NCI-H774 (cell line): Measurements from ENCODE around the gene CDK2.
"Not testable (repeated sequence)": the region's sequence is repeated elsewhere in the genome, so short reads cannot be mapped to it uniquely, and the experiment has no call there.

Source experiments
- DNase-seq: peaks from one replicate; lab custom pipeline; 2025; lab: John Stamatoyannopoulos, UW

Gene CDK2

DNA sequence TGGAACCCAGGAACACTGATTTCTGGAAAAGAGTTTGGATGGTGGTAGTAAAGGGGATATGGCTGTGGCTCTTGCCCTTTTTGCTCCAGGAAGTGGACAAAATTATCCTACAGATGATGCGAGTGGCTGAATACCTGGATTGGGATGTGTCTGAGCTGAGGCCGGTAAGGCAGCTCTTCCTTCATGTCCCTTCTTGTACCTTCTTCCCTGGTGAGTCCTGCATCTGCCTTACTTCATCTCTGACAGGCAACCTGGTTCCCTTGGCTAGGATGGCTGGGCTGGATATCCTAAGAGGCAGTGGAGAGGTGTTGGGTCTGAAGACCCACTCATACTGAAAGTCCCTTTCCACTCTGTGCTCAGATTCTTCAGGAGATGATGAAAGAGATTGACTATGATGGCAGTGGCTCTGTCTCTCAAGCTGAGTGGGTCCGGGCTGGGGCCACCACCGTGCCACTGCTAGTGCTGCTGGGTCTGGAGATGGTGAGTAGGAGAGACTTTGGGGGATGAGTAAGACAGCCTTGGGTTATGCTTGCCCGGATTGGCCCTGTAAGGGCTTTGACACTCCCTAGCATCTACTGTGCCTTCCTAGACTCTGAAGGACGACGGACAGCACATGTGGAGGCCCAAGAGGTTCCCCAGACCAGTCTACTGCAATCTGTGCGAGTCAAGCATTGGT, 27.7 kb upstream of the CDK2 start:
- no peak for DNase-seq

DNA sequence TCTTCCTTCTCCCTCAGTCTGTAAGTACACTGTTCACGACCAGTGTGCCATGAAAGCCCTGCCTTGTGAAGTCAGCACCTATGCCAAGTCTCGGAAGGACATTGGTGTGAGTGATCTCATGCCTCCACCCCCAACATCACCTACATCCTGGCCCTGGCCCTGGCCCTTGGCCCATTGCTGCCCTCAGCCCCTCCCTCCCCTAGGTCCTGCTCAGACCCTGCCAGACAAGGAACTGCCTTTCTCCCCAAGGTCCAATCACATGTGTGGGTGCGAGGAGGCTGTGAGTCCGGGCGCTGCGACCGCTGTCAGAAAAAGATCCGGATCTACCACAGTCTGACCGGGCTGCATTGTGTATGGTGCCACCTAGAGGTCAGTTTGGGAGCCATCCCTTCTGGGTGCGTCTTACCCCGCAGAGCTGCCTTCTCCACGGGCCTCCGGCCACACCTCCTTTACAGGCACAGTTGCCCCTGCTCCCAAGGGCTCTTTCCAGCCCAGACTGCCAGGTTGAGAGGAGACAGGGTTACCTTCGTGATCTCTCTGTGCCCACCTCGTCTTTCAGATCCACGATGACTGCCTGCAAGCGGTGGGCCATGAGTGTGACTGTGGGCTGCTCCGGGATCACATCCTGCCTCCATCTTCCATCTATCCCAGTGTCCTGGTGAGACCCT, 26.4 kb upstream of the CDK2 start:
- peak; percentile 82 for DNase-seq

DNA sequence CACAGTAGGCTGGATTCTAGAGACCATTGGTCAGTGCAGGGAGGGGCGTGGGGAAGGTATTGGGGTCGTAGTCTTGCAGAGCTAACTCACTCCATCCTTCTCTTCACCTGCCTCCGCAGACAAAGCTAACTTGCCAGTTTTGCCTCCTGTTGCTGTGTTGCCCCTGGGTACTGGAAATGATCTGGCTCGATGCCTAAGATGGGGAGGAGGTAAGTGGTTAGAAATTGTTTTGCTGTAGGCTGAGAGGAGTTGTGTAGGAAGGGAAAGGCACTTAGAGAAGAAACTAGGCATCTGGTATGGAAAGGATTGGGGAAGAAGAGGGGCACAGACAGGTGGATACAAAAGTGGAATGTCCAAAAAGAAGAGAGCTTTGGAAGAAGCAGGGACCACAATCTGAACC, 24.6 kb upstream of the CDK2 start:
- no peak for DNase-seq

DNA sequence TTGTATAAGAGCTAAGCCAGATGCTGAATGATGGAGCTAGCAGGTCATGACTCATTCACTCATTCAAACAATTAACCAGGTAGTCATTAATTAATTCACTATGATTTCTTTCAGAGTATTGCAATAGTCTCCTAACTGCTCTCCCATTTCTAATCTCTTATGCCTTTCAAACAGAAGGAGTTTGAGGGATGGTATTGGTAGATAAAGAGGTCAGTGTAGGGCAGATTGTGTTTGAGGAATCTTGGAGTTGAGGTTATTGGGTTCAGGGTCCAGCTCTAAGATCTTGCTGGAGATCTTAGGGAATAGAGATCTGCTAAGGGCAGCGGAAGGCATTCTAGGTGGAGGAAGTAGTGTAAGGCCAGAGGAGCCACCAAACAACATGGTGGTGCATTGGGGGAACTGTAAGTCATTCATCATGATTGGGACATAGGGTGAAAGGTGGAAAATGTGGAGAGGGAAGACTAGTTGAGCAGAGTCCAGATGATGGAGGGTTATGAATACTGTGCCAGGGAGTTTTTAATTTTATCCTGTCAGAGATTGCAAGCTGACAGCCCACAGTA, 24.0 kb upstream of the CDK2 start:
- DNase-seq = no peak

DNA sequence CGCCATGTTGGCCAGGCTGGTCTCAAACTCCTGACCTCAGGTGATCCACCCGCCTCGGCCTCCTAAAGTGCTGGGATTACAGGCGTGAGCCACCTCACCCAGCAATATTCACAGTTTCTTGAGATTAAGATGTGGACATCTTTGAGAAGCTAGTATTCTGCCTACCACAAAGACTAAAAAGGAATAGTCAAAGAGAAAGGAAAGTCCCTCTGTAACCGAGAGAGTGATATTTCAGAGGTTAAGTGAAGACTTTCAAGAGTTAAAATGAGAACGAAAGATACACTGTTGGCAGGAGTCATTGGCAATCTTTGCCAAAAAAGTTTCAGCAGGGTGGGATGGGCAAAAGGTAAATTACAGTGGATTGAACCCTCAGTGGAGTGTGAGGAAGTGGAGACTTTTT, 20.1 kb upstream of the CDK2 start:
- DNase-seq = no peak

DNA sequence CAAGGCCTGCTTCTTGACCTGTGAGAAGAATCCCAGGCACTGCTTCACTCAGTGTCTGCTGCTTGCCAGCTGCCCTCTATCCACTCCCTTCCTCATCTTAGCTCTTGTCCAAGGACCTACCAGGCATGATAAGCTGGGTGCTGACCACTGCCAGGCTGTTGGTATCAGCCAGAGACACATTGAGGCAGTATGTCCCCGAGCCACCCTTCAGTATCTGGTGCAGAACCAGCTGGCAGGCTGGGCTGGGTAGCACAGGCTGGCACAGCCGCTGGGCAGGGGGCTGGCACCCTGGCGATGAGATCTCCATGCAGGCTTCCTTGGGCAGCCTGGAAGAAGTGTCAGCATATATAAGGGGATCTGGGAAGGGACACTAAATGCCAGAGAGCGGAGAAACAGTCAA, 11.3 kb upstream of the CDK2 start:
- DNase-seq = no peak

DNA sequence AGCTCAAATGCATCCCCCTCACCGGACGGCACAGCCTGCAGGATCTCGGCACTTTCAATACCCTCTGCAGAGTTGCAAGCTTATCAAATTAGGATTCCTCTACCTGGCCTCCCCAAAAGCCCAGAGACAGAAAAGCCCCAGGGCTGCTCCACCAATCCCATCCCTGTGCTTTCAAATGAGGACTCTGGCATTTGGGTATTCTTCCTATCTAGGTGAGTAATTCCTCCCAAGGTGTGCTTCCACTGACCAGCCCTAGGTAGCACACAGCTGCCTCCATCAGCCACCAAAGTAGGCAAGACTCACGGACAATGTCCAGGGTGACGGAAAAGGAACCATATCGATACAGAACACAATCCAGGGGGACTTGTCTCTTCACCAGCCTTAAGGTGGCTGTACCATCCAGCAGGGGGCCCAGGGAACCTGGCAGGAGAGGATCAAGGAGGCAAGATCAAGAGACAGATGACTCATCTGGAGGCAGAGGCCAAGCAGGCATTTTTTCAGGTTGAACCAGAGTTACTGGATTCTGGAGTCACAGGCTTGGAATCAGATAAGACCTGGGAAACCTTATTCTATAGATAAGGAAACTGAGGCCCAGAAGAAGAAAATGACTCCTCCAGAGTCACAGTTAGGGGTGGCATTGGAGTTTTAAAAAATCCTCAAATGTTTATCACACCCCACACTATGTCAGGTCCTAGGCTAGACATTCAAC, 10.7 kb upstream of the CDK2 start:
- DNase-seq = no peak

DNA sequence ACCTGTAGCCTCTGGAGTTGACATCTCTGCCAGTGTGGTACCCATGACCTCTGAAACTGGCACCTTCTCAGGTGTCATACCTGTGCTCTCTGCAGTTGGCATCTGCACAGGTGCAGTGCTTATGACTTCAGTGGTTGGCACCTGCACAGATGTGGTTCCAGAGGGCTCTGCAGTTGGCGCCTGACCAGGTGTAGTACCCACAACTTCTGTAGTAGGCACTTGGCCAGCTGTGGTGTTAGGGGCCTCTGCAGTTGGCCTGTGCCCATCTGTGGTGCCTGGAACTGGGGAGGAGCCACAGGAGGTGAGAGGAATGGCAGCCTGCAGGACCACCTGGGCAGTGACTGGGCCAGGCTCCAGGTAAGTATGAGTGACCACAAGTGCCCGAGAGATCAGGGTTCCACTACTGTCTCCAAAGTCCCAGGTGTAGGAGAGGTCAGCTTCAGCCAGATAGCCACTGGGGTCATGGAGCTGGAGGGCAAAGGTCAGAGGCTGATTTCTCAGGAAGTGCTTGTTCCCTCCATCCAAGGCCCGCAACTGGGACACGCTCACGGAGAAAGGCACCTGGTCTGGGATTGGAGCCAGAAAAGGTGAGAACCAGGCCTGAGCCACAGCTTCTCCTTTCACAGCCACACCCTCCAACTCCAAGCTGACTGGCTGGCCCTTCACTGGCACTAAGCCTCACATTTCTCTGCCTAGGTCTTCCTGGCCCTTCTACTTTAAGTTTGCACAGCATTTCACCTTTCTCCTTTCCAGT, 9.3 kb upstream of the CDK2 start:
- DNase-seq = no peak

DNA sequence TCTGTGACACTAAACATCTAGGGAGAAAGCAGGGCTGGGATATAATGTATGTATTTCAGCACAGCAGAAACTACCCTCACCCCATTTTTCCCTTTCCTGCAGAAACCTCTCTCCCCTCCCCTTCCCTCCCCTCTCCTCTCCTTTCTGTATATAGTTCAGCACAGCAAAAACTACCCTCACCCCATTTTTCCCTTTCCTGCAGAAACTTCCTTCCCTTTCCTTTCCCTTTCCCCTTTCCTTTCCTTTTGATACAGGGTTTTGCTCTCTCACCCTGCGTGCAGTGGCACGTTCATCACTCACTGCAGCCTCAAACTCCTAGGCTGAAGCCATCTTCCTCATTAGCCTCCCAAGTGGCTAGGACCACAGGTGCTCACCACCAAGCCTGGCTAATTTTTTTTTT, 2.9 kb upstream of the CDK2 start:
- no peak for DNase-seq

DNA sequence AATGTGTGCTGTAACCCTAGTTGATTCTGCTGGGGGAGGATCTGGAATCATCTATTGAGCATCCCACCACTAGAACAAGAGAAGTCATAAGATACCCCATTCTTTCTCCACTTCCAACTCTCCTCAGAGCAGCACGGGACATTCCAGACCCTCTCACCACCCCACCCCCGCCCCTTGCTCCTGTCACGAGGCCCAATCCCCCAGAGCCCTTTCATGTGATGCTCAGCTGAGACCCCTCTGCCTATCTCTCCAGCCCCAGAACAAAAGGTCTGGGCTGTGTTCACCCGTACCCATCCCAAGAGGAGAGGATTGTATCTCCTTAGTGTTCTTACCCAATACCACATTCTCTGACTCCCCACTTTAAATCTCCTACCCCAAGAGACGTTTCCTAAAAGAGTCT, 1.4 kb upstream of the CDK2 start:
- no peak for DNase-seq

DNA sequence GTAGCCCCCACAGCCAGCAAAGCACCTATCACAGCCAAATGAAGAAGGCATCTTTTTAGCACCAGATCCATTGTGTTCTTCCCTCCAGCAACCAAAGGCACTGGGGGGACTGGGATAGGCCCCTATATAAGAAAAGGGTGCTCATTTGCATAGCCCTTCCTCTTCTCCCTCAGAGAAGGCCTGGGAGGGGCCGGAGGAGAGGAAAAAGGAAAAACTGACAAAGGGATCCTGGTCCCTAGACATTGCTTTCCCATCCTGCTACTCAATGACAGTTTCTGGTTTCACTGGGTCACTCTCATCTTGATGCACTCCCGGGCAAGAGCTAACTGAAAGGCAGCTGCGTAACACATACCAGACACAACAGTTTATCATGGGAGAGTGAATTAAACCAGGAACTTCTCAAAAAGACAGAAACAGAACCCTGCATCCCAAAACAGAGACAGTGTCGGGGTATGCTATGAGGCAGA, 656 bp upstream of the CDK2 start, which contains the start of gene PMEL:
Gene PMEL, minus strand, starts transcription at position 102 of the 467 bp plus-strand sequence. Its CDS starts 31 bp downstream, at position 71.
- no peak for DNase-seq

DNA sequence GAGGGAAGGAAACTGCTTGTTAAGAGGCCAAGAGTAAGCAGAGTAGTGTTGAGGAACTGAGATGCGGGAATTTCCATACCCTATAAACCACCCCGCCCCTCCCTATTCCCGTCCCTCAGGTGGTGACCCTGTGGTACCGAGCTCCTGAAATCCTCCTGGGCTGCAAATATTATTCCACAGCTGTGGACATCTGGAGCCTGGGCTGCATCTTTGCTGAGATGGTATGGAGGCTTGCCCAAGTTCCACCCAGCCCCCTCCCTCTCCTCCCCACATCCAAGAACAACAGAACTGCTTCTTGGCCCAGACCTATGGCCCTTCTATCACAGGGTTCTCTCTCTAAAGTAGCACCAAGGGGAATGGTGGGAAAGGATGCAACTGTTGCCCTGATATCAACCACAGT, 2.7 kb downstream of the CDK2 start:
- DNase-seq = no peak

DNA sequence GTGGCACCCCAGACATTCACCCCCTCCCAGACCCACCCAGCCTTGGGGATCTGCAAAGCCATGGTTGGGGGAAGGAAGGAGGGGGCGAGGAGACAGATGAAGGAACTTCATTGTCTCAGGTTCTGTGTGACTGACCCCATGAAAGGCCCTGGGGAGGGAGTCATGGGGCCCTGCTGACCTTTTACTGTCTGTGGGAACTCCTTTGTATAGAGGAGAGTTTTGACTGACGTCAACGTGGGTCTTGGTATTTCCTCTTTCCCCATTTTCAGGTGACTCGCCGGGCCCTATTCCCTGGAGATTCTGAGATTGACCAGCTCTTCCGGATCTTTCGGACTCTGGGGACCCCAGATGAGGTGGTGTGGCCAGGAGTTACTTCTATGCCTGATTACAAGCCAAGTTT, 4.1 kb downstream of the CDK2 start:
- DNase-seq = no peak

DNA sequence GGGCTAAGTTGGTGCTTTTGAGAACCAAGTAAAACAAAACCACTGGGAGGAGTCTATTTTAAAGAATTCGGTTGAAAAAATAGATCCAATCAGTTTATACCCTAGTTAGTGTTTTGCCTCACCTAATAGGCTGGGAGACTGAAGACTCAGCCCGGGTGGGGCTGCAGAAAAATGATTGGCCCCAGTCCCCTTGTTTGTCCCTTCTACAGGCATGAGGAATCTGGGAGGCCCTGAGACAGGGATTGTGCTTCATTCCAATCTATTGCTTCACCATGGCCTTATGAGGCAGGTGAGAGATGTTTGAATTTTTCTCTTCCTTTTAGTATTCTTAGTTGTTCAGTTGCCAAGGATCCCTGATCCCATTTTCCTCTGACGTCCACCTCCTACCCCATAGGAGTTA, 5.4 kb downstream of the CDK2 start:
- no peak for DNase-seq

DNA sequence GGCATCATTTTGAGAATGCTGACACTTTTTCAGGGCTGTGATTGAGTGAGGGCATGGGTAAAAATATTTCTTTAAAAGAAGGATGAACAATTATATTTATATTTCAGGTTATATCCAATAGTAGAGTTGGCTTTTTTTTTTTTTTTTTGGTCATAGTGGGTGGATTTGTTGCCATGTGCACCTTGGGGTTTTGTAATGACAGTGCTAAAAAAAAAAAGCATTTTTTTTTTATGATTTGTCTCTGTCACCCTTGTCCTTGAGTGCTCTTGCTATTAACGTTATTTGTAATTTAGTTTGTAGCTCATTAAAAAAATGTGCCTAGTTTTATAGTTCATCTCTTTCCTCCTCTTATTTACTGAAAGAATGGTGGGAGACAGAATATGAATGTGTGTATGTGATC, 5.8 kb downstream of the CDK2 start:
- no peak for DNase-seq

DNA sequence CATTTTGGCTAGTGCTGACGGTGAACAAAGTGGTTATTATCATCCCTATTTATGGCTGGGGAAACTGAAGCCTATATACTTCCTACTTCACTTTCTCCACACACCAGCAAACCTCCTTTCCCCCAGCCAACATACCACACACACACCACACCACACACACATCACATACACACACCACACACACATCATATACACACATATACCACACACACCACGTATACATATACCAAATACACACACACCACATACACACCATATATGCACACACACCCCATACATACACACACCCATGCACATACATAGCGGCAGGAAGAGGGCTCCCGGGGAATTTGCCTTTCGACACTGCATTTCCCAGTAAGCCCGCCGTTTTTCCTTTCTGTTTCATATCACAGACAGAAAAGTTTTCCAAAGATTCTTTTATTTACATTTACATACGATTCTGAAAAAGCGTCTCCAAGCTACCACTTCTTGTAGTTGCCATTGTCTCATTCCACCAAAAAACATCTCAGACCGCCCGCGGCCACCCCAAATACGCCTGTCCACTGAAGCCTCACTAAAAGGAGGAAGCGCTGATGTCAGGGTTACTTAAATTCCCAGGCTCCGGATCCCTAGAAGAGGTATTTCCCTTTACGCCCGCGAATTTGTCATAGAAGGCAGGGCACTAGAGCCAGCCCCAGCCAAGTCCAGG, 6.4 kb downstream of the CDK2 start:
- no peak for DNase-seq

DNA sequence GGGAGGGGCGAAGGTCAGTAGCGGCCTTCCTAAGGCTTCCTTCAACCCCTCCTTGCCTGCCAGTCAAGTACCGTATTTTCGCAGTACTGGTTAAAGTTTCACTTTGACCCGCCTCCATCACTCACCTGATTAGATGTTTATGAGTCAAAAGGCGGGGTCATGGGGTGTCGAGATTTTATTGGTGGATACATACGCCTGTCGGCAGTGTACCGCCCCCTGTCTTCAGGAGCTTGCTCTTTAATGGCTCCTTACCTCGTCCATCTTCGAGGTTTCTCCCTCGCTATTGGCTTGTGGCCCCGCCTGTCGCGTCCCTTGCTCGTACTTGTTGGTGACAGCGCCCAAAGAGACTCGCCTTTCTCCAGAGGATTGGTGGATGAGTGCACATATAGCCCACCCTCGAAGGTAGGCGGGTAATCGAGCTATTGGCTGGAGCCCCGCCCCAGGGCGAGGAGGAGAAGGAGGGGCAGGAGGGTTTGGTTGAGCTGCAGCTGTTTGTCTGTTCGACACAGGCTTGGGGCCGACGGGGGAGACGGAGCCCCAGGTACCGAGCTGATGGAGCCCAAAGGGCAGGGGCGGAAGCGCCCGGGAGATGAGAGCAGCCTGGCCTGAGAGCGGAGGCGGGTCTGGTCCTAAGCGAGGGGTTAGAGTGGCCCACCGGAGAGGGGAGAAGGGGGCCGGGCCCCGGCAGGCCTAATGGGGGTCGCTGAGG, 7.1 kb downstream of the CDK2 start, which contains the start of gene RAB5B:
Gene RAB5B, plus strand, starts transcription at position 480 of the 709 bp plus-strand sequence. CDS start 12,883 bp downstream, outside the sequence.
- DNase-seq = peak; percentile 100

DNA sequence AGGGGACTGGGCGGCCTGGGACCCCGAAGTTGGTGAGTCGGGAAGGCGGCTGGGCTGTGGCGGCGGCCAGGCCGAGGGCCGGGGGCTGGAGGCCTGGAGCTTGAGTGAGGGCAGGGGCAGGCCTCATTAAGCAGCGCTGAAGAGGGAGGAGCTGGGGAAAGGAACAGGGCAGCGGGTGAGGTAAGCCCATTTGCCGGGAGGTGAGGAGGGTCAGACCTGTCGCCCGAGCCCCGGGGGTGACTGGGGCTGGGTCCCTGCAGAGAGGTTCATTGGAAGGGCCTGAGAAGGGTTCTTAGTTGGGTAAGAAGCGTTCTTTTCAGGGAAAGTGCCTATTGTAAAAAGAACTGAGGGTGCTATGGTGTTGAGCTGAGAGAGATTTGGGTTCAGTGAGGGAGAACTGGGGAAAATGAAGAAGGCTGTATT, 7.7 kb downstream of the CDK2 start:
- peak; percentile 43 for DNase-seq

DNA sequence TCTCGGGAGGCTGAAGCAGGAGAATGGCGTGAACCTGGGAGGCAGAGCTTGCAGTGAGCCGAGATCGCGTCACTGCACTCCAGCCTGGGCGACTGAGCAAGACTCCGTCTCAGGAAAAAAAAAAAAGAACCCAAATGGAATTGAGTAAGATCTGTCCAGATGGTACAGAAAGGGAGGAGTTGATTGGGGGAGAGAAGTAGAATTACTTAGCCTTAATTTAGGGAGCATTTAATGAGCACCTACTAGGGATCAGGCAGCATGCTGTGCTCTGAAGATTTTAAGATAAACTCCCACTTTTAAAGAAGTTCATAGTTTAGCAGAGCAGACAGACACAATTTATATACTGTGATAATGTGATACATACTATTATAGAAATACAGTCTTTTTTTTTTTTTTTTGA, 11.8 kb downstream of the CDK2 start:
- no peak for DNase-seq

DNA sequence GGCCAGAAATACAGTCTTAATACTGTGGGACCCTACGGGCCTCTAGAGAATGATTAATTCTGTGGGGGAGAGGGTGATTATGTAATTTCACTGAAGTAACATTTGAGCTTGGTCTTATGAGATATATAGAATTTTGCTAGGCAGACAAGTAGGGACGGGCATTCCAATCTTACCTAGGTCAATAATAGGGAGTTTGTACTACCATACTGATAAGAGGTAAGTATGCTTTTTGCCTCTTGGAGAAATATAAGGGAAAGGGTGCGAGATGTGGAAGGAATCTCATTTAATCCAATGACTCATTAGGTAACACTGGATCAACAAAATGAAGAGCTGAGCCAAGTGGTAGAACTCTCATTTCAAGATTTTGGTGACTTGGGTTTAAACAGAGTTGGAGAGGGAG, 12.4 kb downstream of the CDK2 start:
- DNase-seq = no peak

DNA sequence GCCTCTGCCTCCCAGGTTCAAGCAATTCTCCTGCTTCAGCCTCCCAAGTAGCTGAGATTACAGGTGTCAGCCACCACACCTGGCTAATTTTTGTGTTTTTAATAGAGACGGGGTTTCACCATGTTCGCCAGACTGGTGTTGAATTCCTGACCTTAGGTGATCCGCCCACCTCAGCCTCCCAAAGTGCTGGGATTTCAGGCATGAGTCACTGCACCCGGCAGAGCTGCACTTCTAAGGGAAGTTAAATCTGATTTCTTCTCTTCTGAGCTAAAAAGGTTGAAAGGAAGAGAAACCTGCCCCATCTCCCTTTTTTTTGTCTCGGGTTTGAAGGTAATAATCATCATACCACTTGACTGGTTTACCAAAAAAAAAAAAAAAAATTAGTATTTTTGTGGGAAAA, 15.3 kb downstream of the CDK2 start:
- DNase-seq = not testable (repeated sequence)
